ENCODE data around the gene MYEOV. TPM values are rescaled to one million over a fixed set of nuclear protein-coding genes. Genes with fewer than 3 reads are reported as not detected.
A peak's percentile ranks its signal among the peaks of the same experiment; 100 is the strongest.

MYEOV gene
- total RNA-seq, 1 experiment from 2014 or later: 0.52 TPM

DNA sequence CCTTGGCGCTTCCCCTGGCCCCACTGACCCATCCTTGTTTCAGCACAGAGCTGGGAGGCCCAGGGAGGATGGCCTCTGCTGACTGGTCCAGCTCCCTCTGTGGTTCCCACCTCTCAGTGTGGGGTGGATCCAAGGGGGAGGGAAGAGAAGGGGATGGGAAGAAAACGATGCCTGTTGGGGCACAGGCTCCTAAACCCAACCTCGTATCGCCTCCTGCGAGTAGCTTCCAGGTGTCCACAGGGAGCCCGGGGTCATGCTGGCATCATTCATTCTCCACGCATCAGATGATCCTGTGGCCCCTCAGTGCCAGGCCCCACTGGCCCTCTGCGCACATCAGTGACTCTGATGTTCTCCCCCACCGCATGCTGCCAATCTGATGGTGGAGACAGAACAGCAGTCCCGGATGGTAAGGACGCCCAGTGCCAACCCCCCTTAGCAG lies 5.1 kb downstream of the MYEOV start:
- TF ChIP-seq CTCF (IDR thresholded peaks at IDR 0.05; ENCODE audit: insufficient read depth in 1 of 2, low read depth in 1 of 2, low read length in 1 of 2, severe bottlenecking in 1 of 2, unreplicated experiment in 1 of 2): no peak
- no peaks in the 10 kb centered on the region for H3K36me3 Mint-ChIP-seq (ENCODE audit: insufficient read depth, unreplicated experiment)
- POLR2A ChIA-PET: no interaction called here
- no peak for DNase-seq
- BruUV-seq (replicated peaks): no TSS peak
- CTCF ChIA-PET: interaction anchor here (0.6 kb wide), 1 partner anchor 10 kb away, joined by 3 read pairs; no protein-coding TSS in a partner anchor
- no peak overlapping the region for H3K4me3 Mint-ChIP-seq (ENCODE audit: unreplicated experiment)
- H3K27me3 Mint-ChIP-seq (ENCODE audit: insufficient read depth, unreplicated experiment): no peaks in the 10 kb centered on the region
- peaks cover 29% of the 10 kb centered on the region for H3K4me1 Mint-ChIP-seq (ENCODE audit: low read depth, unreplicated experiment)
- H3K27ac Mint-ChIP-seq (ENCODE audit: unreplicated experiment): peak overlapping the region; percentile 80
- Histone ChIP-seq H3K4me1 (peaks cover 57% of the 10 kb centered on the region), H3K27me3 (replicated peaks; ENCODE audit: control insufficient read depth, insufficient read depth, low read length) (no peaks in the 10 kb centered on the region), H3K9me3 (no peaks in the 10 kb centered on the region), H3K36me3 (ENCODE audit: control insufficient read depth, insufficient read depth, low read length) (no peaks in the 10 kb centered on the region), H3K4me3 (ENCODE audit: low read depth, low read length) (no peak overlapping the region)
- H3K9me3 Mint-ChIP-seq (ENCODE audit: unreplicated experiment): no peaks in the 10 kb centered on the region
- intact Hi-C loops (cut with micrococcal nuclease; ENCODE audit: unreplicated experiment): no loop called here

DNA sequence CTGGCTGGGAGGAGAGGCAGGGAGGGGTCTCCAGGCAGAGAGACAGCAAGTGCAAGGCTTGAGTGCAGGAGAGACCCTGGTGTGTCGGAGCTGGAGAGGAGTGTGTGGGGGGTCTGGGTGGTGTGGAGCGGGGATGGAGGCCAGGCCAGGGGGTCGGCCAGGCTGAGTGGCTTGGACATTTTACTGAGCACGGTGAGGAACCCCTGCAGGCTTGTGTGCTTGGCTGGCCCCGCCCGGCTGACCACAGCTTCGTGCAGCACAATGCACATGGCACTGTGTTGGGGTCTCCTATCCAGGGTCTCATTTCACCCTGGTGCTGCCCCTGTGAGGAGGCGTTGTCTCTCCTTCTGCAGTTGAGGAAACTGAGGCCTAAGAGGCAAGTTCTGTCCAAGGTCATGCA lies 5.6 kb downstream of the MYEOV start:
- no peaks in the 10 kb centered on the region for H3K27me3 ChIP-seq (replicated peaks; ENCODE audit: control insufficient read depth, insufficient read depth, low read length)
- POLR2A ChIA-PET: no interaction called here
- H3K4me1 Mint-ChIP-seq (ENCODE audit: low read depth, unreplicated experiment): peaks cover 29% of the 10 kb centered on the region

GRCh38 chr11:69300120-69301060 lies 6.4 kb downstream of the MYEOV start:
- no peak for DNase-seq

More for the DNA sequence above, 5.6 kb downstream of the MYEOV start:
- H3K9me3 Mint-ChIP-seq (ENCODE audit: unreplicated experiment): no peaks in the 10 kb centered on the region
- no TSS peak for BruUV-seq (replicated peaks)
- Histone ChIP-seq H3K4me3 (ENCODE audit: low read depth, low read length) (no peak overlapping the region), H3K9me3 (no peaks in the 10 kb centered on the region), H3K4me1 (peaks cover 57% of the 10 kb centered on the region), H3K36me3 (ENCODE audit: control insufficient read depth, insufficient read depth, low read length) (no peaks in the 10 kb centered on the region)
- H3K27me3 Mint-ChIP-seq (ENCODE audit: insufficient read depth, unreplicated experiment): no peaks in the 10 kb centered on the region
- DNase-seq: no peak
- CTCF ChIA-PET: no interaction called here
- no peak for TF ChIP-seq CTCF (IDR thresholded peaks at IDR 0.05; ENCODE audit: insufficient read depth in 1 of 2, low read depth in 1 of 2, low read length in 1 of 2, severe bottlenecking in 1 of 2, unreplicated experiment in 1 of 2)
- peak overlapping the region; percentile 80 for H3K27ac Mint-ChIP-seq (ENCODE audit: unreplicated experiment)
- no peaks in the 10 kb centered on the region for H3K36me3 Mint-ChIP-seq (ENCODE audit: insufficient read depth, unreplicated experiment)
- intact Hi-C loops (cut with micrococcal nuclease; ENCODE audit: unreplicated experiment): no loop called here
- no peak overlapping the region for H3K4me3 Mint-ChIP-seq (ENCODE audit: unreplicated experiment)

More at GRCh38 chr11:69300120-69301060, 6.4 kb downstream of the MYEOV start:
- no peak overlapping the region for H3K27ac Mint-ChIP-seq (ENCODE audit: unreplicated experiment)
- no peaks in the 10 kb centered on the region for H3K27me3 Mint-ChIP-seq (ENCODE audit: insufficient read depth, unreplicated experiment)
- peaks cover 29% of the 10 kb centered on the region for H3K4me1 Mint-ChIP-seq (ENCODE audit: low read depth, unreplicated experiment)
- H3K36me3 Mint-ChIP-seq (ENCODE audit: insufficient read depth, unreplicated experiment): no peaks in the 10 kb centered on the region
- H3K9me3 Mint-ChIP-seq (ENCODE audit: unreplicated experiment): no peaks in the 10 kb centered on the region
- no TSS peak for BruUV-seq (replicated peaks)
- no peak for TF ChIP-seq CTCF (IDR thresholded peaks at IDR 0.05; ENCODE audit: insufficient read depth in 1 of 2, low read depth in 1 of 2, low read length in 1 of 2, severe bottlenecking in 1 of 2, unreplicated experiment in 1 of 2)
- H3K4me3 Mint-ChIP-seq (ENCODE audit: unreplicated experiment): no peak overlapping the region
- no peaks in the 10 kb centered on the region for H3K9me3 ChIP-seq
- intact Hi-C loops (cut with micrococcal nuclease; ENCODE audit: unreplicated experiment): no loop called here
- no peak overlapping the region for H3K4me3 ChIP-seq (ENCODE audit: low read depth, low read length)
- no peaks in the 10 kb centered on the region for H3K36me3 ChIP-seq (ENCODE audit: control insufficient read depth, insufficient read depth, low read length)
- no peaks in the 10 kb centered on the region for H3K27me3 ChIP-seq (replicated peaks; ENCODE audit: control insufficient read depth, insufficient read depth, low read length)
- CTCF ChIA-PET: no interaction called here
- peaks cover 57% of the 10 kb centered on the region for H3K4me1 ChIP-seq
- POLR2A ChIA-PET: no interaction called here

Data from Caco-2 (cell line).